ENCODE results near the gene SFTPB. TPM values are rescaled to one million over a fixed set of nuclear protein-coding genes. Genes with fewer than 3 reads are reported as not detected.
"Not testable (repeated sequence)": the region's sequence is repeated elsewhere in the genome, so short reads cannot be mapped to it uniquely, and the experiment has no call there.

Gene SFTPB
- not detected in 2 replicates for total RNA-seq

DNA sequence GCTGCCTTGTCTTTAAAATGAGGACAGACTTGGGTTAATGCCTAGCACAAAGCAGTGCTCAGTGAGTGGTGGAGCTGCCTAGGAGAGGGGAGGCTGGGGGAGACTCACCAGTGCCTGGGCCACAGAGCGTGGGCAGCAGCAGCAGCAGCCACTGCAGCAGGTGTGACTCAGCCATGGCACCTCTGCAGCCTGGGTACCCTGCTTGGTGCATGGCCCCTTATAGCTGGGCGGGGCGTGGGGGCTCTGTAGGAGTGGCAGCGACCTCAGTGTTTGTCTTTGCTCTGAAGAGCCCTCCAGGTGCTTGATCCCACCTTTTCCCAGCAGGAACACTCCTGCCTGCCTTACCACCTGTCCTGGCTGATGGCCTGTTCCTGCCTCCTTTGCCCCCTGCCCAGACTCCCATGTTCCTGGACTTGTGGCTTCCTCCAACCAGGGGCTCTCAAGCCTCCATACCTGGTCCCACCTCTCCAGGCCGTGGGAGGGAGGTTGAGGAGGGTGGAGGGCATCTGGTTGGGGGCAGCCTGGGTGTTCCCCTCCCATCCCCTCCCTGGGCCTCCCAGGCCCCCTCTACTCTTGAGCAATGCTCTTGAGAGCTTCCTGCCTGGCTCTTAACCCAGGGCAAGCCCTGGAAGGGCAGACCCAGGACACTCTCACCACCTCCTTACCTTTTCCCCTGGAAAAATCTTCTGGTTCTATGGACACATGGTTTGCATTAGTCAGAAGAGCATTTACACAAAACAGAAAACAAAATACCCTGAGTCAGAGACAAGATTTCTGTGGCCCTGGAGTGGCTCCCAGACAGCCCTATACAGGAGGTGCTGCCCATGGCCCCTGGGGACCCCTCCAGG is at the start of gene SFTPB:
TSS of gene SFTPB (minus strand) at position 191 of the 848 bp plus-strand sequence. CDS start at position 175, 16 bp downstream.
- Mint-ChIP-seq H3K27ac (no peak within 1 kb of the TSS), H3K4me1 (peaks cover 2% of the 10 kb centered on the region), H3K4me3 (no peak within 1 kb of the TSS), H3K36me3 (ENCODE audit: low read depth) (no peaks in the 10 kb centered on the region), H3K27me3 (peaks cover under 1% of the 10 kb centered on the region), H3K9me3 (no peaks in the 10 kb centered on the region)
- no peak for DNase-seq
- intact Hi-C loops (cut with micrococcal nuclease), result no loop called here

DNA sequence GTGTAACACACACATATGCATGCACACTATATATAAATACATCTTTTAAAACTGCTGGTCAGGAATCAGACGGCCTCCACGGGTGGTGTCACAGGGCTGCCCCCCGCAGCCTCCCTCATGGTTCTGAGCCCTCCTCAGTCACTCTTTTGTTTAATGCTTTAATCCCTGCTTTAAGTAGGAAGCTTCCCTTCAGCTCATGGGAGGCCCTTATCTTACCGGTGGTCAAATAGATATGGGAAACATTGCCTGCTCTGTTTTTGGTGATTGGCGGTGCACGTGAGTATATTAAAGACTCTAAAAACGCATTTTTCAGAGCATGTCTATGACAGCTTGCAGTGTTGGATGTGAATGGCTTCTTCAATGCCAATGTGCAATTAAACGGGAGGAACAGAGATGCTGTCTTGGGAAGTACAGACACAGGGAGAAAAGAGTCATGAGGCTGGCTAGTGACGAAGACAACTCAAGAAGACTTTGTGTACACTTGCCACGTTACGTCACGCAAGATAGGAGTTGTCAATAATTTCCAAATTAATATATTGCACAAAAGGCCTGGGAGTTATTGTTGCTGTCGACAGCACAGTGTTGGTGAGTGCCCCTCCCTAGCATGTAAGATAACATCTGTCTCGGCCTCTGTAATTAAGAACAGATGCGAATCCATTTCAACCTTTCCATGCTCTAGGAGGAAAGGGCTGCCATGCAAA is 49.5 kb upstream of the SFTPB start:
- intact Hi-C loops (cut with micrococcal nuclease), result no loop called here
- peaks cover 5% of the 10 kb centered on the region for H3K27me3 Mint-ChIP-seq
- no peak for DNase-seq
- no peak overlapping the region for H3K27ac Mint-ChIP-seq
- H3K9me3 Mint-ChIP-seq, result peaks cover 10% of the 10 kb centered on the region
- H3K4me3 Mint-ChIP-seq, result no peak overlapping the region
- H3K36me3 Mint-ChIP-seq (ENCODE audit: low read depth), result no peaks in the 10 kb centered on the region
- H3K4me1 Mint-ChIP-seq, result peaks cover 27% of the 10 kb centered on the region

DNA sequence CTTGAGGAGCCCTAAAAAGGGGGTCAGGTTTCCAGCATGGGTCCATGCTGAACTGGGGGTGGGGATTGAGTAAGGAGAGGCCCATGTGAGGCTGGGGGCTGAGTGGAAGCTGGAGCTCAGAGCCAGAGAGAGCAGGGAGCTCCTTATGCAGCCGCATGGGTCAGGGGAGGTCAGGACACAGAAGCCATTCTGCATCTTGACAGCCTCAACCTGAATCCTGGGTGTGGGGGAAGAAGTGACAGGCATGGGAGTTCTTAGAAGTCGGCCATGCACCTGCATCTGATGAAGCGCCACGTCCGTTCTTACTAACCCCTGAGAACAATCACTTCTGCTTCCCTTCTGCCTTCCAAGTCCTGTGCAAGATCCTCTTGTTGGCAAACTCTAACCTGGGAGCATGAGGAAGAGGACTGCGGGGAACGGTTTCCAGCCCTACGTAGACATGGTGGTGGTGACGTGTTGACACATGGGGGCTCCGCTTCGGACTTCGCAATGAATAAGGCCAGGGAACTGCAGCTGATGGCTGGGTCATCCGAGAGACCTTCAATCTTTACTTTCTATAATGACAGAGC is 48.4 kb upstream of the SFTPB start:
- Mint-ChIP-seq H3K27me3 (peaks cover 5% of the 10 kb centered on the region), H3K4me3 (no peak overlapping the region), H3K36me3 (ENCODE audit: low read depth) (no peaks in the 10 kb centered on the region), H3K27ac (no peak overlapping the region), H3K9me3 (peaks cover 10% of the 10 kb centered on the region), H3K4me1 (peaks cover 27% of the 10 kb centered on the region)
- no peak for DNase-seq
- intact Hi-C loops (cut with micrococcal nuclease), result no loop called here

DNA sequence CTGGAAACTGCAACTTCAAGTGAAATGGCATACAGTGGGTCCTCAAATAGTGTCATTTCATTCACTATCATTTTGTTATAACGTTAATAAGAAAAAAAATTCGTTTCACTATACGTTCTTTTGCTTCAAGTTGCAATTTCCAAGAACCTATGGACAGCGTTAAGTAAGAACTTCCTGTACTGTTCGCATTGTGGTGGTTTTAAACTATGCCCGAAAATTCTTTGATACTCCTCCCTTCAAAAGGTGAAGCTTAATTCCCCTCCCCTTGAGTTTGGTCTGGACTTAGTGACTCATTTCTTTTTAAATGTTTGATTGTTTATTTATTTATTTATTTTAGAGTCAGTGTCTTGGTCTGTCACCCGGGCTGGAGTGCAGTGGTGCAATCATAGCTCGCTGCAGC is 46.8 kb upstream of the SFTPB start:
- H3K27ac Mint-ChIP-seq, result peak overlapping the region; percentile 52
- DNase-seq, result no peak
- no peaks in the 10 kb centered on the region for H3K36me3 Mint-ChIP-seq (ENCODE audit: low read depth)
- H3K4me1 Mint-ChIP-seq, result peaks cover 35% of the 10 kb centered on the region
- intact Hi-C loops (cut with micrococcal nuclease), result no loop called here
- no peaks in the 10 kb centered on the region for H3K9me3 Mint-ChIP-seq
- peaks cover 5% of the 10 kb centered on the region for H3K27me3 Mint-ChIP-seq
- no peak overlapping the region for H3K4me3 Mint-ChIP-seq

DNA sequence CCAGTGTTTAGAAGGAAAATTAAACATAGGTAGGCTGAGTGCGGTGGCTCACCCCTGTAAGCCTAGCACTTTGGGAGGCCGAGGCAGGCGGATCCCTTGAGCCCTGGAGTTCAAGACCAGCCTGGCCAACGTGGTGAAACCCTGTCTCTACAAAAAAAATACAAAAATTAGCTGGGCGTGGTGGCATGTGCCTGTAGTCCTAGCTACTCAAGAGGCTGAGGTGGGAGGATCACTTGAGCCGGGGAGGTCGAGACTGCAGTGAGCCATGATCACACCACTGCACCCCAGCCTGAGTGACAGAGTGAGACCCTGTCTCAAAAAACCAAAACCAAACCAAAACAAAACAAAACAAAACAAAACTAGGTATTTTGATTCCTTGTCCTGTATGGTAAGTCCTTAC is 46.4 kb upstream of the SFTPB start:
- DNase-seq; H3K27me3 Mint-ChIP-seq; intact Hi-C loops (cut with micrococcal nuclease); H3K9me3 Mint-ChIP-seq; H3K36me3 Mint-ChIP-seq (ENCODE audit: low read depth); H3K27ac Mint-ChIP-seq; H3K4me3 Mint-ChIP-seq: not testable (repeated sequence)
- H3K4me1 Mint-ChIP-seq, result peaks cover 37% of the 10 kb centered on the region

DNA sequence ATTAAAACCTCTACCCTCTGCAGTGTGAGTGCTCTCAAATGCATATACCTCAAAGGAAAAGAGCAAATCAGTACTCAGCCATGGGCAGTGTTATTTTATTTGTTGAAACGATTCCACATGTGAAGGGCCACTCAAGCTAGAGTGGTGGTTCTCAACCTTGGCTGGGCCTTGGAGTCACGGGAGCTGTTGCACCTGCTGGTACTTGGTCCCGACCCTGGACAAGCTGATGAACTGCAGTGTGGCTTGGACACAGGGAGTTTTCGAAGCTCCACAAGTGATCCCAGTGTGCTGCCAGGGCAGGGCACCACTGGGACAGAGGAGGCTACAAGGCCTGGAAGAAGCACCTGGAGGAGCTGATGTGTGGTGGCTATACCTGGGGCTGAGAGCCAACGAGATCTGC is 45.8 kb upstream of the SFTPB start:
- H3K4me1 Mint-ChIP-seq, result peaks cover 41% of the 10 kb centered on the region

DNA sequence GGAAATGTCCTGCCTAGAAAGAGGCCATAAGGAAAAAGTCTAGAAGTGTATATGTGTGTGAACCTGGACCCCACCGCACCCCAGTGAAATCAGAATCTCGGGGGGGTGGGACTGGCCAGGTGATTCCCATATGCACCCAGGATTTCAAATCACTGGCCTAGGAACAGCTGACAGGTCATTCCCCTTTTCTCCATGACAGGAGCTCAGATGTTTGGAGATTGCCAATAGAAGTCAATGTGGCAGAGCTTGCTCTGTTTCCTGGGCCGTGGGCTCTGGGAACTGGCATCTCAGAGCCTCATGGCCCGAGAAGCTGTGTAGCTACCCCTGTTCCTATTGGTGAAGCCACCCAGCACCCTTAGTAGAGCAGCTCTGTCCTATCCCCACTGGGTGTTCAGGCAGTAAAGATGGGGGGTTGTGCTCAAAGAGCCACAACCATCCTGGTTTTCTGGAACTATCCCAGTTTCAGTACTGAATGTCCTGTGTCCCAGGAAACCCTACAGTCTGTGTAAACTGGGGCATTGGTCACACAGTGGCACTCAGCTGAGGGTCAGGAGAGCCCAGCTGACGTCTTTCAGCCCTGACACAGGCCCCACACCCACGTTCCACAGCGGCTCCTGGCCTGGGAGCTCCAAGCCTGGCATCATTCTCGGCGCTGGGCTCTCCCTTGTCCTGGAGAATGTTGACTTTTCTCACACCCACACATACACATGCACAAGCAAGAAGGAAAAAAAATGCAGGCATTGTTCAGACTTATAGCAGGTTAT is 45.0 kb upstream of the SFTPB start:
- intact Hi-C loops (cut with micrococcal nuclease), result no loop called here
- no peak overlapping the region for H3K27ac Mint-ChIP-seq
- no peaks in the 10 kb centered on the region for H3K9me3 Mint-ChIP-seq

More for the DNA sequence above, 45.8 kb upstream of the SFTPB start:
- no peaks in the 10 kb centered on the region for H3K9me3 Mint-ChIP-seq
- H3K27me3 Mint-ChIP-seq, result peaks cover 1% of the 10 kb centered on the region
- H3K36me3 Mint-ChIP-seq (ENCODE audit: low read depth), result no peaks in the 10 kb centered on the region
- H3K4me3 Mint-ChIP-seq, result no peak overlapping the region
- no peak for DNase-seq
- peak overlapping the region; percentile 6 for H3K27ac Mint-ChIP-seq
- intact Hi-C loops (cut with micrococcal nuclease), result no loop called here

DNA sequence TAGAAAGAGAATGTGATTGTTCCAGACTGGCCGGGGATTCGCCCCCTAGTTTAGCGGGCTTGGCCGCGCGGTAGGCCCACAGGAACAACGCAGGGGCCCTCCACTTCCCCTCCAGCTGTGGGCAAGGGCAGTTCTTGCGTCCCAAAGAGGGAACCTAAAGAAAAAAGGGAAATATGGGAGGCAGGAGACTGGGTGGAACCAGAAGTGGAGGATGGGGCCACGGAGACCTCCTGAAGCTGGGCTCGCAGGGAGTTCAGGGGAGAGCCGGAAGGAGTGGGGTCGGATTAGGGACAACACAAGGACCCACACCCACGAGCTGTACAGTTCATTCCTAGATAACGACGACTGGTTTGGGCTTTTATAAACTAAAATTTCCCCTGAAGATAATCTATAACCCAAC is 44.3 kb upstream of the SFTPB start:
- Mint-ChIP-seq H3K9me3 (no peaks in the 10 kb centered on the region), H3K27ac (no peak overlapping the region), H3K4me1 (peaks cover 47% of the 10 kb centered on the region), H3K27me3 (peaks cover 3% of the 10 kb centered on the region), H3K4me3 (no peak overlapping the region), H3K36me3 (ENCODE audit: low read depth) (no peaks in the 10 kb centered on the region)
- no peak for DNase-seq
- intact Hi-C loops (cut with micrococcal nuclease), result no loop called here

More for the DNA sequence above, 45.0 kb upstream of the SFTPB start:
- DNase-seq, result no peak
- peaks cover under 1% of the 10 kb centered on the region for H3K27me3 Mint-ChIP-seq
- no peaks in the 10 kb centered on the region for H3K36me3 Mint-ChIP-seq (ENCODE audit: low read depth)
- H3K4me3 Mint-ChIP-seq, result no peak overlapping the region
- H3K4me1 Mint-ChIP-seq, result peaks cover 44% of the 10 kb centered on the region

DNA sequence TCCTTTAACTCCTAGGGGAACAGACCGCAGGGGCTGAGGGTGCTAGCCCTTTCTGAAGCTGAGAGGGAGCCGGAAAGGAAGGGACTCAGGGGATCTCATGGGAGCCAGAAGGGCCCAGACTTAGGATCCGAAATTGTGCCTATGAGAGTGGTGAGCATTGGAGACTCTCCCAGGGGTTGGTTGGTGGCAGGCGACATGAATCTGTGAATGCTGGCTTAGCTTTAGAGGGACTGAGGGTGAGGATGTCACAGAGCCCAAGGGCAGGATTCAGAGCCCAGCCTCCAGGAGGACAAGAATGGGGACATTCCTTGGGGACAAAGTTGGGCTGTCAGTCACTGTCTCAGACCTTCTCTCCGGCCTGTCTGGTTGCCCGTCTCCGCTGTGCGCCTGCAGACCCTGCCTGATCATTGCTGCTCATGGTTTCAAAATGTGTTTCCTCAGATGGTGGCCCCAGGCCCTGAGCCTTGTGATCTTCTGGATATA is 43.6 kb upstream of the SFTPB start:
- Mint-ChIP-seq H3K27me3 (peaks cover 3% of the 10 kb centered on the region), H3K4me3 (no peak overlapping the region), H3K9me3 (no peaks in the 10 kb centered on the region), H3K36me3 (ENCODE audit: low read depth) (no peaks in the 10 kb centered on the region), H3K27ac (peak overlapping the region; percentile 37), H3K4me1 (peaks cover 51% of the 10 kb centered on the region)
- intact Hi-C loops (cut with micrococcal nuclease), result no loop called here
- DNase-seq, result no peak

DNA sequence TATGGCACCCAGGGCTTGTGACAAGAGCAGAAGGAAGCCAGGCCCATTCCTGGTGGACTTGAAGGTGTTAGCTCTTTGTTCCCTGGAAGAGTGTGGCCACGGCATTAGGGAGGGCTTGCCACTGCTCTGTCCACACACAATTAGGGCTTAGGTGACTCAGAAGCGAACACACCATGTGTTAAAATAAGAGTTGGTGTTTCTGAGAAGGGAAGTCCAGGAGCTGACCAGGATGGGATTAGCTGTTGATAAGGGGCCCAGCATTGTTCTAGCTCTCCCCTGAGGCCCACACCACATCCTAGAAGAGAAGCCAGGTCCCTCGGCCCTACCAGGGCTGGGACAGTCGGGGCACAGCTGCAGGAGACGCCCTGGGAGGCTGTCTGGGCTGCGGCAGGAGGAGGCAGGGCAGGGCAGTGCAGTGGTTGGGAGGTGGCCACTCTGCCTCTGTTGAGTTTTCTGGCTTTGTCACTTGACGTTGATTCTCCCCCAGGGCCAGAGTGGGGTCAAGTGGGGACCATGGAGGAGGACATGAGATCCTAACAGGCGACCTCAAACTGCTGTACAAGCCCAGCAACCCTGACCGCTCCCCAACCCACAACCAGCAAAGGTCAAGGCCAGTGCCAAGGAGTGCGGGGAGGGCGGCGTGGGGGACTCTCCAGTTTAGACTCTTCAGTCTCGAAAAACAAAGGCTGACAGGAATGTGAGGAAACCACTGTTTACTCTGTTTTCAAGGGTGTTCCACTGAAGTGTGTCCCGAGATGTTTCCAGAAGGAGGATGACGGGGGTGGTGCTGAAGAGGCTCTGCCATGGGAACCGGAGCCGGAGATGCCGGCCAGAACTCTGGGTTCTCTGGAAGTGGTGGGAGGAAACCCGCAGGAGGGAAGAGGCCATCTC is 42.9 kb upstream of the SFTPB start:
- Mint-ChIP-seq H3K27ac (peak overlapping the region; percentile 34), H3K9me3 (no peaks in the 10 kb centered on the region)

DNA sequence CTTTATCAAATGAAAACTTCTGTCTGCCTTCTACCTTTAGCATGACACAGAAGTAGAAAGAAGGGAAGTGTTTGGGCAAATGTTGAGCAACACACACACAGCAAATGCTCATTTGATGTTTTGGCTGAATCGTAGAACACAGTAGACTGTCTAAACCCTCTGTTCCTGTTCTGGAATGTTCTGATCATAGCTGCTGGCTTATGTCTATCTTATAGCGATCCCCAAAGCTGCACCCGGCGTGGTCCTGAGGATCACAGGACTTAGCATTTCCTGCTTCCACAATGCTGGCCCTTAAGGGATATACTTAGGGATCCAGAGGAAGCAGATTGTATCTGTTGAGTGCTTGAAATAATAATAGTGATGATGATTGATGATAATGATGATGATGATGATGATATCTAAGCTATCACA is 41.4 kb upstream of the SFTPB start:
- peak overlapping the region; percentile 57 for H3K27ac Mint-ChIP-seq
- intact Hi-C loops (cut with micrococcal nuclease), result loop anchor here (5.0 kb wide), 1 partner anchor 328 kb away; no protein-coding TSS in a partner anchor
- H3K36me3 Mint-ChIP-seq (ENCODE audit: low read depth), result no peaks in the 10 kb centered on the region
- H3K4me3 Mint-ChIP-seq, result no peak overlapping the region
- peaks cover 50% of the 10 kb centered on the region for H3K4me1 Mint-ChIP-seq
- DNase-seq, result no peak
- H3K27me3 Mint-ChIP-seq, result peaks cover 3% of the 10 kb centered on the region
- no peaks in the 10 kb centered on the region for H3K9me3 Mint-ChIP-seq

More for the DNA sequence above, 42.9 kb upstream of the SFTPB start:
- H3K27me3 Mint-ChIP-seq, result peaks cover 3% of the 10 kb centered on the region
- peaks cover 47% of the 10 kb centered on the region for H3K4me1 Mint-ChIP-seq
- no peak for DNase-seq
- intact Hi-C loops (cut with micrococcal nuclease), result no loop called here
- no peaks in the 10 kb centered on the region for H3K36me3 Mint-ChIP-seq (ENCODE audit: low read depth)
- no peak overlapping the region for H3K4me3 Mint-ChIP-seq

DNA sequence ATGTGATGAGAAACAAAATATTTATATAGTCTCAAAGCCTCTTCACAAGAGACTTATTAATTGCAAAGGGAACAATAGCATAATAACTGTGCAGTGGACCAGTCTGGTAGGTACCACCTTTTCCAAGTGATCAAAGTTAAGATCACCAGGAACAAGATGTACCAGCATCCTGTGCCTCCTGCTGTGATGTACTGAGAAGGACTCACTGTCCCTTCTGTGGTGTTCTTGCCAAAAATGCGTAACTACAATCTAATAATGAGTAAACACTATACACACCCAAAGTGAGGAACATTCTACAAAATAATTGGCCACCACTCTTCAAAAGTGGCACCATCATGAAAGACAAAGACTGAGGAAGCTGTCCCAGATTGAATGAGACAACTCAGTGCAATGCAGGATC is 40.6 kb upstream of the SFTPB start:
- Mint-ChIP-seq H3K9me3 (no peaks in the 10 kb centered on the region), H3K4me3 (no peak overlapping the region), H3K27ac (no peak overlapping the region), H3K36me3 (ENCODE audit: low read depth) (no peaks in the 10 kb centered on the region), H3K27me3 (peaks cover 3% of the 10 kb centered on the region), H3K4me1 (peaks cover 47% of the 10 kb centered on the region)
- no peak for DNase-seq
- intact Hi-C loops (cut with micrococcal nuclease), result loop anchor here (5.0 kb wide), 1 partner anchor 329 kb away; no protein-coding TSS in a partner anchor

Data from activated CD4-positive, alpha-beta T cell treated with anti-CD3 and anti-CD28 coated beads, Interleukin-2, amount 10 ng/mL, durations not matched to agents 24 days and 14 days (primary cell).